IPS-NIHi11 (cell line): ENCODE data around the gene ADGRA1.
"Not testable (repeated sequence)": the region's sequence is repeated elsewhere in the genome, so short reads cannot be mapped to it uniquely, and the experiment has no call there.

Experiments used
- DNase-seq: peaks from one replicate; pipeline ENCODE4 v3.0.0; 2012; ENCODE audit warnings: mixed read lengths, low spot score

ADGRA1 gene, protein sequence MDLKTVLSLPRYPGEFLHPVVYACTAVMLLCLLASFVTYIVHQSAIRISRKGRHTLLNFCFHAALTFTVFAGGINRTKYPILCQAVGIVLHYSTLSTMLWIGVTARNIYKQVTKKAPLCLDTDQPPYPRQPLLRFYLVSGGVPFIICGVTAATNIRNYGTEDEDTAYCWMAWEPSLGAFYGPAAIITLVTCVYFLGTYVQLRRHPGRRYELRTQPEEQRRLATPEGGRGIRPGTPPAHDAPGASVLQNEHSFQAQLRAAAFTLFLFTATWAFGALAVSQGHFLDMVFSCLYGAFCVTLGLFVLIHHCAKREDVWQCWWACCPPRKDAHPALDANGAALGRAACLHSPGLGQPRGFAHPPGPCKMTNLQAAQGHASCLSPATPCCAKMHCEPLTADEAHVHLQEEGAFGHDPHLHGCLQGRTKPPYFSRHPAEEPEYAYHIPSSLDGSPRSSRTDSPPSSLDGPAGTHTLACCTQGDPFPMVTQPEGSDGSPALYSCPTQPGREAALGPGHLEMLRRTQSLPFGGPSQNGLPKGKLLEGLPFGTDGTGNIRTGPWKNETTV

DNA sequence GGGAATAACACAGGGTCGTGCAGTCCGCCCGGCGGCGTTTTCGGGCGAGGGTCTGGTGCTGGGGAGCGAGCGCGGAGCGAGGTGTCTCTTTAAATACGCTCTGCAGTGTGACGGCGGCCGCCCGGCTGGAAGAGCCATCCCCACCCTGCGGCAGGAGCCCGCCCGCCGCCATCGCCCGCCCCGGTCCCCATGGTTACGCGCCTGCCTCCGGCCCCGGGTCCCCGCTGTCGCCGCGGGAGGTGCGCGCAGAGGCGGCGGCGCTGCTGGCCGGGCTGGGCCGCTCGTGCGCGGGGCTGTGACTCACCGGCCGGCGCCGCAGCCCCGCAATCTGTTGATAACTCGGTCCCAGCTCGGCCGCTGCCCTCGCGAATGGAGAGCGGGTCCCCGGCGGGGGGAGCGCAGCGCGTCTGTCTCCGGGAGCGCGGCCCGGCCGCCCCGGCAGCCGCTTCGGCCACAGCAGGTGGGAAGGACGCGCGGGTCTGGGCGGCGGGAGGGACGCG is at the start of gene ADGRA1:
Gene ADGRA1, plus strand, starts transcription at position 246 of the 500 bp plus-strand sequence. CDS start 986 bp downstream, outside the sequence.
- DNase-seq, result peak; percentile 79

DNA sequence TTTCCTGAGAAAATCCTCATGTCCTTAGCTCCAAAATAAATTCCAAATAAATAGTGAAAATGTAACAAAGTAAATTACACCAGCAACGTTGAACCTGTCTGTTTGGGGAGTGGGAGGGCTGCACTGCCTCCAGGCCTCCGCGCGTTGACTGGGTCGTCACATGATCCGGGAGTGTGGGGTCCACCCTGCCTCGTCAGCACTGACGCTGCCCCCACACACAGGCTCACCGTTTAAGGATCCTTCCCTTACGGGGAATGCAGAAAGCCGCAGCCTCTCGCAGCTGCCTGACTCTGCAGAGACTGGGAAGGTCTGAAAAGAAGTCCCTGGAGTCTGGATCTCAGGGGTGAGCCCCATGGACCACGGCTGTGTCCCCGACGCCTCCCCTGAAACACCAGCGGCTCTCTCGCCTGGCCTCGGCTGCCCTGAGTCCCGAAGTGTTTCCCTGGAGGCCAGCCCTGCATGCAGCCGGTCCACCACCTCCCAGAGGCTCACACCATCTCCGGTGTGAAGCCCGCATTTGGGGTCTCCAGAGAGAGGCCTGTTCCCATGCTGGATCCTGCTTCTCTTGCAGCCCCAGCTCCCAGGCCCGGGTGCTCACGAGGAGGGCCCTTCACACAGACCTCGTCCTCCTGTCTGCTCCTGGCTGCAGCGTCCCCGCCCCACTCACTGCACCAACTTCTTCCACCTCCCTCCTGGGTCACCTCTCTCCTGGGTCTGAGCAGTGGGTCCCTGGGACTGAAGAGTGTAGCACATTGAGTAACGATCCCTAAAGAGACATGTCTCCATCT is 49.5 kb upstream of the ADGRA1 start:
- no peak for DNase-seq

DNA sequence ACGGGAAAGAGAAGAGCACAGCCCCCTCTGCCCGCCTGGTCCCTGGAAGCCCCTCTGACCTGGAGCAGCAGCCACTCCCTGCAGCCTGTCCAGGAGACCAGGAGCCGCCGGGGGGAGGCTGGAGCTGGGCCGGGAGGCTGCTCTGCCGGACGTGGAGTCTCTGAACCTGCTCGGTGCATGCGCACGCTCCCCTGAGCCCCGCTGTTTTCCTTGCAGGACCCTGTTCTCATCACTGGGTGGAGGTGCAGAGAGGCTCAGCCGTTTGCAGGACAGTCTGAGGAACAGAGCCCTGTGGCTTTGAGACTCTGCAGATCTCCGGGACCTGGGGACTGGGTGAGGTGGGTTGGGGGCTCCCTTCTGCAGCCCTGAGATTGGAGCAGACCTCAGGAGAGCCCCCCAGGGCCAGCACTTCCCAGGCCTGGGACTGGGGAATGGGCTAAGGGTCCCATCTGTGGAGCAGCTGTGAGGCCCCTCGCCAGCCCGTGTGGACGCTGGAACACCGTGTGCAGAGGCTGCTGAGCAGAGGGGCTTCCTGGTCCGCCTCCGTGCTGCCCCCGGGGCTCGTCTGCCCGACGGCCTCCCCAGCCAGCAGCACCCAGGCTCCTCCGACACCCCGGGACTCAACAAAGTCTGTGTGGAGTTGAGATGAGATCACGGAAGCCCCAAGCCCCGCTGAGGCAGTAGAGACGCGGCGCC is 48.5 kb upstream of the ADGRA1 start:
- DNase-seq, result peak; percentile 81

DNA sequence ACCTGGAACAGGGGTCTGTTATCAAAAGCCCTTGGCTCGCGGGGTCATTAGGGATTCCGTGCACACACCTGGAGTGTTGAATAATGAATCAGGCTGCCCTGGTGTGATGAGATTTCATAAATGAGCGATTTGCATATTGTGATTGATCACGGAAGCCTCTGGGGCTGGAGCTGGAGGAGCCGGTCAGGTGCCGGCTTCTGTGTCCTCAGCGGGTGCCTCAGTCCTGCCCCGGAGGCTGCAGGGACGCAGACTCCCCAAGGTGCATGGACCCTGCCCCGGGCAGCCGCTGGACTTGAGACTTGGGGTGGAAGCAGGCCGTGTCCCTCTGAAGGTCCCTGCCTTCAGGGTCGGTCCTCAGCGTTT is 47.9 kb upstream of the ADGRA1 start:
- no peak for DNase-seq

DNA sequence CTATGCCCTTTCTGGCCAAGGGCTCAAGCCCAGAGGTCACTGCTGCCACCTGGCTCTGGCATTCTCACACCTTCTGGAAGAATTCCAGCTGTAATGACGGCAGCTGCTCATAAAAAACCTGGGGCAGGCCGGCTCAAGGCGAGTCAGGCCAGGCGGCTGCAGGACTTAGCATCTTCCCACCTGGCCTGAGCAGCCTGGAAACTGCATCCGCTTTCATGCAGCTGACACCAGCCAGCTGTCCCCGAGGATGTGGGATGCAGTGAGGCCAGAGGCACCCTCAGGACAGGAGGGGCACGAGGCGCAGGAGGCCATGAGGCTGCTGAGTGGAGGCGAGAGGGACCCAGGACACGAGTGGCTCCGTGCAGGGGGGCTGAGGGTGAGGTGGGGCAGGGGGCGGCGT is 47.5 kb upstream of the ADGRA1 start:
- no peak for DNase-seq

DNA sequence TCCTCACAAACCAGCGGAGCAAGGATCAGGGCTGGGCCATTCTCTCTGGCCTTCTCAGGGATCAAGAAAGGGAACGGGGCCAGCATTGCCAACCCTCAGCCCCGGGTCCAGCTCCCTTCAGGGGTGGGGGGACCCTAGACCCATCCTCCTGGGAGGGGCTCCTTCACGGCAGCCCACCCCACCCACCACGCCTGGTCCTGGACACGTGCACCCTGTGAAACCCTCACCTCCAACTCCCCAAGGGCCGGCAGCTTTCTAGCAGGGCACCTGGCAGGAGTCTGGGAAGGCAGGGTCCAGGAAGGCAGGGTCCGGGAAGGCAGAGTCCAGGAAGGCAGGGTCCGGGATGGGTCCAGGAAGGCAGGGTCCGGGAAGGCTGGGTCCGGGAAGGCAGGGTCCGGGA is 46.6 kb upstream of the ADGRA1 start:
- DNase-seq, result no peak

DNA sequence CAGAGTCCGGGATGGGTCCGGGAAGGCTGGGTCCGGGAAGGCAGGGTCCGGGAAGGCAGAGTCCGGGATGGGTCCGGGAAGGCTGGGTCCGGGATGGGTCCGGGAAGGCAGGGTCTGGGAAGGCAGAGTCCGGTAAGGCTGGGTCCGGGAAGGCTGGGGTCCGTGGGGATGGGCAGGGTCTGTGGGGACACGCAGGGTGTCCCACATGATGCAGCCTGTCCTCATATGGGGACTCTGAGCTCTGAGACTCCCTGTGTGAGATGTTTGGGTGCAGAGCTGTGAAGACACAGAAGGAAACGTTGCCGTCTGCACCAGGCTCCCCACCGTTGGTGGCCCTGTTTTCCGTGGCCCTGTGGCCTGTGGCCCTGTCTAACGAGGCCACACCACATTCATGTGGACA is 45.7 kb upstream of the ADGRA1 start:
- DNase-seq, result no peak

DNA sequence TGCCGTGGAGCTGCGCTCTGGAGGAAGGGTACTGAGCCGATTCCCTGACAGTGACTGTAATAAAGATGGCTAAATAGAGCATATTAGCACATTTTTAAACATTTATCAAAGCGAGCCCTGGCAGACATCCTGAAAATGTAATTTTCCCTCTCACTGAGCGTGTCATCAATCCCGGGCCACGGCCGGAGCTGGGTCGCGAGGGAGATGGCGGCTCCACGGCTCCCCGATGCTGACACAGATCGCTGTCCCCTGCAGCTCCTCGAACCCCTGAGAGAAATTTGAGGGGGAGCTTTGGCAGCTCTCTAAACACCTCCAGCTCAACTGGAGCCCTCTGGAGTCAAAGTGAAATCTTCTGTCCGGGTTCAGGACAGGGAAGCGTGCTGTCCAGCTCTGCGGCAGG is 44.9 kb upstream of the ADGRA1 start:
- no peak for DNase-seq

DNA sequence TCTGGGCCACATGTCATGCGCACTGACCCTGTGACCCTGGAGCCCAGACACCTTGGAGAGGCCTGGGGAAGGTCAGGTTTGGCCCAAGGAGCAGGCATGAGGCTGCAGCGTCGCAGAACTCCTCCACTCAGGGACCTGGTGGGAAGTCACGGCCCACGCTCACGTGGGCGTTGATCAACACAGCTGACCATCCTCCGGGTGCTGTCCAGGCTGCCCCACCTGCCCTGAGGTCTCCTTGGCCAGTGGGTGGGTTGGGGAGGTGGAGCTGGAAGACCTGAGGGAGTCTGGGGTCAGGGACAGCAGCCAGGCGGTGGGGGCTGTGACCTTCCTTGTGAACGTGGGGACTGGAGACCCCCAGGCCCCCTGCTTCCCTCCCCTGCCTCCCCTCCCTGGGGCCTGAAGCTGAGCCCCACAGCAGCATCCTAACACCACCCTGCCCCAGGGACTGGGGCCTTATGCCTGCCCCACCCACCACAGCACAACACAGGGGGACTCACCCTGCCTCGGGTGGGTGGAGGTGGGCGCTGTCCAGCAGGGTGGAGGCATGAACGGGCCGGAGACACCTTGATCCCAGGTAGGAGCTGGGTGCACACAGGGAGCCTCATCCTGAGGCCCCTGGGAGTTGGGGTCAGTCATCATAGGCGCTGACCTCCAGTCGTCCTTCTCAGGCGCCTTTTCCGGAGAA is 44.0 kb upstream of the ADGRA1 start:
- no peak for DNase-seq

DNA sequence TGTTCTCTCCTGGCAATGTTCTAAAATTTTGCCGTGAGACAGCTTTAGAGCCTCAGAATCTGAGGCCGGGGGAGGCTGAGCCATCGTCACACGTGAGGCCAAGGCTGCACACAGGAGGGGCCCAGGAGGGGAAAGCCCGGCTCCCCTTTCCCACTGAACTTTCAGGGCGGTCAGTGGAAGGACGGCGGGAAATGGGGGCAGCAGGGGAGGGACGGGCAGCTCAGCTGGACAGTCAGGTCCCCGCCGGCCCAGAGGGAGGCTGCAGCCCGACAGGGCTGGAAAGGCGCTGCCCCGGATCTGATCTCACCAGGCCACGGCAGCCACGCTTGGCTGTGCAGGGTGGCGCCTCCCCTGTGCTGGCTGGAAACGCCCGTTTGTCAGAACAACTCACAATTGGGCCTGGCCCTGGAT is 43.3 kb upstream of the ADGRA1 start:
- DNase-seq, result no peak

DNA sequence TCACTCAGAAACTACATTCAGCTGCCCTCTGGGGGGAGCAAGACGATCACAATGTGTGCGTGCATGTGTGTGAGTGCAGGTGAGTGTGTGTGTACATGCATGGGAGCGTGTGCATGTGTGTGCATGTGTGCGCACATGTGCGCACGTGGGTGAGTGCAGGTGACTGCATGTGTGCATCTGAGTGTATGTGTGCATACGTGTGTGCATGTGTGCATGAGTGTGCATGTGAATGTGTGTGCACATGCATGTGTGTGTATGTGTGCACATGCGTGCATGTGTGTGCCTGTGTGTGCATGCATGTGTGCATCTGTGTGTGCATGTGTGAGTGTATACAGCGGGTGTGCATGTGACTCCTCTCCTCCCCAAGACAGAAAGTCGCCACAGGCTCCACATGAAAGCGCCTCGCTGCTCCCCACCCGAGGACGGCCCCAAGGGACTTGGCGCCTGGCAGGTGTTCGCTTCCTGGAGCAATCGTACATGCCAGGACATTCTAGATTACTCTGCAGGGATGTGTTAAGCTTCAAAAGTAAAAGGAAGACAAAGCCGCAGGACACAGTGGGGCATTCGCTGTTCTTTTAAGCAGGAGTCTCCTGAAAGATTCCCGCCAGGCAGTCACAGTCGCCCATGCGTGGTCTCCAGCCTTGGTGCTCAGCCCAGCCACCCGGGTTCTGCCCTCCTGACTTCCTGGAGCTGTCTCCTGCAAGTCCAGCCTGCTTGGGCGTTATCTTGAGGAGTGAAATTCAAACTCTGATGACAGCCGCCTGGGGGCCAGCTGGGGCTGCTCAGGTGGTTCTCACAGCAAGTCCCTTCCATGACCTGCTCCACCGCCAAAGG is 42.0 kb upstream of the ADGRA1 start:
- DNase-seq, result no peak

DNA sequence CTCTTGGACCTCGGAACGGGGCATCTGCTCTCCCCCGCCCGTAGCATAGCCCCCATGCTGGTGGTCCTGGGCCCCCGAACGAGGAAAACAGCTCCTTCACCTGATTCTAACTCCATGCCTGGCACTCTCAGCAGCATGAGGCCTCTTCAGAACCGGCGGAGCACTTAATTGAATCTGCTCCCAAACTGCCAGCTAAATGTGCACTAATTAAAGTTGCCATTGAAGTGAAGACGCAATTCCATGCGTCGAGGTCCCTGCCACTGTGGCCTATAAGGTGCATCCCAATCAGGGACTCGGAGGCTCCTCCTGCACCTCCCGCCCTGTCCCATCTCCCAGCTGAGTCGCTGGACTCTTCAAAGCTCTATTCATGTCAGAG is 41.3 kb upstream of the ADGRA1 start:
- no peak for DNase-seq

DNA sequence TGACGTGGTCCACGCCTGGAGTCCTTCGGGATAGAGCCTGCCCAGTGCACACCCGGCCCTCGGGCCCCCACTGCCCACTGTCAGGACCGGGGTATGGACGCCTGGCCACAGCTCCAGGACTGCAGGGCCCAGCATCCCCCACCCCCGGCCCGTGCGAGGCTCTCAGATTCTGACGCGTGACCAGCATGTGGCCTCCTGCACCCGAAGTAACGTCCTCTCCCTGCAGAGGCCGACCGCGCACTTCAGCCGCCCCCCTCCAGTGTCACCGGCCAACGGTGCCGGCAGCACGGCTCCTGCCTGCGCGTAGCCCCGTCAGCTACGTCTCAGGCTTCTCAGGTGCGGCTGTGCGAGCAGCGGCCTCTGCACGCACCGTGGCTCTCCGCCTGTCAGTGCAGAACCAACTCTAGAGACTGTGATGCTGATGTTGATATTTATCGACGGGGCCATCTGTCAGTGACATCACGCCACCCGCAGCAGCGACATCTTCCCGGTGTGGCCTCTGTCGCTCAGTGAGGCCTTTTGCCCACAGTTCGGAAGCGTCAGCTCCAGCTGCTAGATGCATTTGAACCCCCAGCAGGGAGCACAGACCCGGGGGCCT is 40.1 kb upstream of the ADGRA1 start:
- no peak for DNase-seq

DNA sequence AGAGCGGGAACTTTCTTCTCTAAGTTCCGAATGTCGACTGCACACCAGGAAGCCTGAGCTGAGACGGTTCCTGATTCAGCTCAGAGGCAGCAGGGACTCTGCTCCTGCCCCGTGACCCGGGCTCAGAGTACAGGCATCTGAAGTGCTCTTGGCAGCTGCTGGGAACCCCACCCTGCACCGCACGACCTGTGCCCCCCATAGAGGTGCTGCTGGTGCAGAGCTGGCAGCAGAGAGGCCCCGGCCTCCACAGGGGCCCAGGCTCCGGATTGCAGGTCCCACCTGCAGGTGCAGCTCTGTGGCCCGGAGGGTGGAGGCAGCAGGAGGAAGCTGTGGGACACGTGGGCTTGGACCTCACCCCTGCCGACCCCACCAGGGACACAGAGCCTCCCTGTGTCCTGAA is 39.5 kb upstream of the ADGRA1 start:
- no peak for DNase-seq

DNA sequence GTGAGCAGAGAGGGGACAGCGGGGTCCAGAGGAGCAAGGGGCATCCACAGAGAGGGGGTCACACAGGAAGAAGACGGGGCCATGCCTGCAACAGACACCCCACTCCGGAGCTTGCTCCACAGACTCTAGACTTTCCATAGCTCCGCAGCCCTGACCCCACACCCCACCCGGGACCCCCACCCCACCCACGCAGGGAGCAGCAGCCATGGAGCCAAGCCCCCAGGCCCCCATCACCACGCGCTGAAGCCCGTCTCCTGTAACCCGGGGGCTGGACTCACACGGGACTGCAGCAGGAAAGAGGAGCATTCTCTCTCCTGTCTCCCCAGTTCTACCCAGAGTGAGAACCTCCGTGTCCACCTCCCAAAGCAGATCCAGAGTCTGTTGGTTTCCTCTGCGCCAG is 38.8 kb upstream of the ADGRA1 start:
- DNase-seq, result no peak

DNA sequence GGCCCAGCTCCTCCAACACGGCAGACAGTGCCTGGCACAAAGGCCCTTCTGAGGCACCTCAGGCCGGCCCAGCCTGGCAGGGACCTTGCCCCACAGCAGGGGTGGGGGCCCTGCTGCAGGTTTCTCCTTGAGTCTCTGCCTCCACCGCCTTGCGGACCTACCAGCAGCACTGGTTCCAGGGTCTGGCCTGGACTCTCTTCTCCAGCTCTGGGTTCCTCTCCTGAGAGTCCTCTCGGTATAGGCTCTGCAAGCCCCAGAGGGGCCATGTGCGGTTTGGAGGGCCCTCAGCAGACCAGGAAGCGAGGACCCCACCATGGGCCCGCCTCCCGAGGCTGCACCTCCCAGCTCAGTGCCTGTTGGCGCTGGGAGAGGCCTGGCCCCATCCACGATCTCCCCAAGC is 38.1 kb upstream of the ADGRA1 start:
- DNase-seq, result no peak

DNA sequence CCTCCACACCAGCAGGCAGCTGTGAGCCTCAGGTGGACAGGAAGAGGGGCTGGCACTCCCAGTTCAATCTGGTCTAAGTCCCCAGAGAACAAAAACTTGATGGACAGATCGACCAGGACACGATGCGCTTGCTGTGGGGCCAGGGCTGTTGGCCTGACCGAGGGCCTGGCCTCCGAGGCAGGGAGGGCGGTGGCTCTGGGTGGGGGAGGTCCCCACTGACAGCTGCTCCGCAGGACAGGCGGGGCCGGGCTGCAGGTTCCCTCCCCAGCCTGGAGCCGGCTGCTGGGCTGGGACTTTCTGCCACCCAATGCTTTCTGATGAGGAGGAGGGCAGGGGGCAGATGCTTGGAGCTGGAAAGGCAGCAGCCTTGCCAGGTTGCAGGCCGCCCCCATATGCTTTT is 37.4 kb upstream of the ADGRA1 start:
- DNase-seq, result no peak

DNA sequence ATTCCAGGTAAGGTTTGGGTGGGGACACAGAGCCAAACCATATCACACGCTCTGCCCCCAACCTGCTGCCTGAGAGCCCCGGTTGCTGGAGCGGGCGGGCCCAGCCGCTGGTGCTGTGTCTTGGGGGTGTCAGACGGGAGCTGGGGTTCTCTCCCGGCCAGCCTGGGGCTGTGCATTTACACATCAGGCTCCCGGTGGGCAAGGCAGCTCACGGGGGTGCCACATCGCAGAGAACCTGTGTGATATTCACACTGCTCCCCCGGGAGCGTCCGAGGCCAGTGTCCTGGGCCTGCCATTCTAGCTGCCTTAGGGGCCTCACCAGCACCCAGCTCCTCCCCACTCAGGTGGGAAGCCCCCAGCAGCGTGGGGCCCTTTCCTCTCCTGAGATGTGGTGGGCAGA is 35.6 kb upstream of the ADGRA1 start:
- no peak for DNase-seq

DNA sequence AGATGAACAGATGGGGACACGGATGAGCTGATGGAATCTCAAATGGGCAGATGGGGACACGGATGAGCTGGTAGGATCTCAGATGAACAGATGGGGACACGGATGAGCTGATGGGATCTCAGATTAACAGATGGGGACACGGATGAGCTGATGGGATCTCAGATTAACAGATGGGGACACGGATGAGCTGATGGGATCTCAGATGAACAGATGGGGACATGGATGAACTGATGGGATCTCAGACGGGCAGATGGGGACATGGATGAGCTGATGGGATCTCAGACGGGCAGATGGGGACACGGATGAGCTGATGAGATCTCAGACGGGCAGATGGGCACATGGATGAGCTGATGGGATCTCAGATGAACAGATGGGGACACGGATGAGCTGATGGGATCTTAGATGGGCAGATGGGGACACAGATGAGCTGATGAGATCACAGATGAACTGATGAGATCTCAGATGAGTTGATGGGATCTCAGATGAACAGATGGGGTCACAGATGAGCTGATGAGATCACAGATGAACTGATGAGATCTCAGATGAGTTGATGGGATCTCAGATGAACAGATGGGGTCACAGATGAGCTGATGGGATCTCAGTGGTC is 34.1 kb upstream of the ADGRA1 start:
- not testable (repeated sequence) for DNase-seq

DNA sequence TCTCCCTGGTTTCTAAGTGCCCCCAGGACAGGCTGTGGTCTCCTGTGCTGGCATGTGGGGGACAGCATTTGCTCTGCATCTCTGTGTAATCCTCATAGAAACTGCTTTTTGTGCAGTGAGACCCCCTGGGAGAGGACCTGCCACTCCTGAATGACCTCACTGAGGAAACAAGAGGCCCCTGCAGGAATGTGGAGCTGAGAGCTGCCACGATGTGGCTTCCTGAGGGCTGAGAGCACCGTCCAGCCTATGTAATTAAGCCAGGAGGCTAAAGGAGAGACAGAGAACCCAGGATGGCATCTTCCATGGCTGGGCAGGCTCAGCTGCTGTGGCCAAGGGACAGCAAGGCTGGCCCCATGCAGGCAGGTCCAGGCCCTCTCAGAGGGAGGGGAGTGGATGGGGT is 32.3 kb upstream of the ADGRA1 start:
- no peak for DNase-seq
